BE2C (cell line): ENCODE data around the gene GARIN5A.

ENCODE experiments used
- DNase-seq: peaks from one replicate; pipeline ENCODE4 v3.0.0-alpha.2; 2020
- H3K27me3 ChIP-seq: fragments of 250-450 bp; sonication (Bioruptor Pico); 2 replicates; pipeline ENCODE4 v1.5.1; 2020; ENCODE audit warnings: mild to moderate bottlenecking
- H3K36me3 ChIP-seq: fragments of 250-450 bp; sonication (Bioruptor Pico); 2 replicates; pipeline ENCODE4 v1.5.1; 2020; ENCODE audit warnings: mild to moderate bottlenecking
- H3K4me1 ChIP-seq: fragments of 250-450 bp; sonication (Bioruptor Pico); 2 replicates; pipeline ENCODE4 v1.5.1; 2020
- H3K4me3 ChIP-seq: 2 replicates; pipeline ENCODE4 v1.5.1; 2011; ENCODE audit warnings: low read depth, low read length
- H3K9me3 ChIP-seq: fragments of 250-450 bp; sonication (Bioruptor Pico); 2 replicates; pipeline ENCODE4 v1.5.1; 2020
- CTCF ChIP-seq: IDR thresholded peaks from 2 replicates; pipeline ENCODE4 v1.5.1; 2012; ENCODE audit warnings: mild to moderate bottlenecking, low read depth, low read length

Gene GARIN5A

GRCh38 chr19:50492303-50493052 lies 15.8 kb upstream of the GARIN5A start:
- Histone ChIP-seq H3K9me3 (no peaks in the 10 kb centered on the region; the same call in 1 of the 2 replicates), H3K27me3 (peaks cover 32% of the 10 kb centered on the region), H3K36me3 (no peaks in the 10 kb centered on the region), H3K4me3 (no peak overlapping the region), H3K4me1 (no peaks in the 10 kb centered on the region)
- DNase-seq: no peak
- no peak for TF ChIP-seq CTCF

- peaks cover 34% of the 10 kb centered on the region for H3K27me3 ChIP-seq
- no peaks in the 10 kb centered on the region for H3K4me1 ChIP-seq
- H3K36me3 ChIP-seq: no peaks in the 10 kb centered on the region
- no peak for DNase-seq
- TF ChIP-seq CTCF: no peak
- no peak overlapping the region for H3K4me3 ChIP-seq
- H3K9me3 ChIP-seq: peaks cover 8% of the 10 kb centered on the region; the same call in 1 of the 2 replicates
Observed at GRCh38 chr19:50490991-50491472, 14.4 kb upstream of the GARIN5A start.

GRCh38 chr19:50490411-50490811 lies 13.8 kb upstream of the GARIN5A start:
- Histone ChIP-seq H3K4me3 (no peak overlapping the region), H3K36me3 (no peaks in the 10 kb centered on the region), H3K9me3 (peaks cover 8% of the 10 kb centered on the region; the same call in 1 of the 2 replicates), H3K27me3 (peaks cover 32% of the 10 kb centered on the region), H3K4me1 (no peaks in the 10 kb centered on the region)
- no peak for TF ChIP-seq CTCF
- DNase-seq: no peak

GRCh38 chr19:50489461-50490011 lies 12.9 kb upstream of the GARIN5A start:
- Histone ChIP-seq H3K27me3 (peaks cover 32% of the 10 kb centered on the region), H3K36me3 (no peaks in the 10 kb centered on the region; the same call in 1 of the 2 replicates), H3K4me3 (no peak overlapping the region), H3K4me1 (no peaks in the 10 kb centered on the region), H3K9me3 (peaks cover 8% of the 10 kb centered on the region; the same call in 1 of the 2 replicates)
- no peak for TF ChIP-seq CTCF
- no peak for DNase-seq

GRCh38 chr19:50488389-50489194 lies 11.9 kb upstream of the GARIN5A start:
- Histone ChIP-seq H3K4me1 (no peaks in the 10 kb centered on the region), H3K36me3 (no peaks in the 10 kb centered on the region; the same call in 1 of the 2 replicates), H3K4me3 (no peak overlapping the region), H3K27me3 (peaks cover 32% of the 10 kb centered on the region), H3K9me3 (peaks cover 8% of the 10 kb centered on the region; the same call in 1 of the 2 replicates)
- DNase-seq: no peak
- no peak for TF ChIP-seq CTCF
